ENCODE results near the gene TMSB10.

TMSB10 gene

GRCh38 chr2:84888401-84889276 lies 16.8 kb upstream of the TMSB10 start:
- TF ChIP-seq GATA2 (IDR thresholded peaks at IDR 0.05; ENCODE audit: low read depth, low read length): no peak
- TF ChIP-seq GATA3 (IDR thresholded peaks at IDR 0.05; ENCODE audit: low read depth, low read length): no peak

GRCh38 chr2:84889332-84889731 lies 16.1 kb upstream of the TMSB10 start:
- no peak for TF ChIP-seq GATA2 (IDR thresholded peaks at IDR 0.05; ENCODE audit: low read depth, low read length)
- TF ChIP-seq GATA3 (IDR thresholded peaks at IDR 0.05; ENCODE audit: low read depth, low read length): no peak

GRCh38 chr2:84891355-84892010 lies 14.0 kb upstream of the TMSB10 start:
- TF ChIP-seq GATA3 (IDR thresholded peaks at IDR 0.05; ENCODE audit: low read depth, low read length) (no peak), GATA2 (IDR thresholded peaks at IDR 0.05; ENCODE audit: low read depth, low read length) (no peak)

GRCh38 chr2:84894131-84894586 lies 11.3 kb upstream of the TMSB10 start:
- TF ChIP-seq GATA3 (IDR thresholded peaks at IDR 0.05; ENCODE audit: low read depth, low read length): no peak
- no peak for TF ChIP-seq GATA2 (IDR thresholded peaks at IDR 0.05; ENCODE audit: low read depth, low read length)

- TF ChIP-seq GATA2 (IDR thresholded peaks at IDR 0.05; ENCODE audit: low read depth, low read length) (no peak), GATA3 (IDR thresholded peaks at IDR 0.05; ENCODE audit: low read depth, low read length) (no peak)
Observed at GRCh38 chr2:84894758-84895520, 10.5 kb upstream of the TMSB10 start.

- TF ChIP-seq GATA2 (IDR thresholded peaks at IDR 0.05; ENCODE audit: low read depth, low read length) (no peak), GATA3 (IDR thresholded peaks at IDR 0.05; ENCODE audit: low read depth, low read length) (no peak)
Observed at GRCh38 chr2:84896567-84896966, 8.9 kb upstream of the TMSB10 start.

- TF ChIP-seq GATA3 (IDR thresholded peaks at IDR 0.05; ENCODE audit: low read depth, low read length) (no peak), GATA2 (IDR thresholded peaks at IDR 0.05; ENCODE audit: low read depth, low read length) (no peak)
Observed at GRCh38 chr2:84897773-84898172, 7.7 kb upstream of the TMSB10 start.

- no peak for TF ChIP-seq GATA2 (IDR thresholded peaks at IDR 0.05; ENCODE audit: low read depth, low read length)
- TF ChIP-seq GATA3 (IDR thresholded peaks at IDR 0.05; ENCODE audit: low read depth, low read length): no peak
Observed at GRCh38 chr2:84899304-84900204, 5.9 kb upstream of the TMSB10 start.

- TF ChIP-seq GATA3 (IDR thresholded peaks at IDR 0.05; ENCODE audit: low read depth, low read length): no peak
- no peak for TF ChIP-seq GATA2 (IDR thresholded peaks at IDR 0.05; ENCODE audit: low read depth, low read length)
Observed at GRCh38 chr2:84900971-84901370, 4.5 kb upstream of the TMSB10 start.

- no peak for TF ChIP-seq GATA3 (IDR thresholded peaks at IDR 0.05; ENCODE audit: low read depth, low read length)
- no peak for TF ChIP-seq GATA2 (IDR thresholded peaks at IDR 0.05; ENCODE audit: low read depth, low read length)
Observed at GRCh38 chr2:84901593-84902120, 3.8 kb upstream of the TMSB10 start.

- TF ChIP-seq GATA3 (IDR thresholded peaks at IDR 0.05; ENCODE audit: low read depth, low read length) (no peak), GATA2 (IDR thresholded peaks at IDR 0.05; ENCODE audit: low read depth, low read length) (no peak)
Observed at GRCh38 chr2:84902526-84902925, 2.9 kb upstream of the TMSB10 start.

GRCh38 chr2:84904151-84904550 lies 1.3 kb upstream of the TMSB10 start:
- TF ChIP-seq GATA3 (IDR thresholded peaks at IDR 0.05; ENCODE audit: low read depth, low read length) (no peak), GATA2 (IDR thresholded peaks at IDR 0.05; ENCODE audit: low read depth, low read length) (no peak)

- TF ChIP-seq GATA2 (IDR thresholded peaks at IDR 0.05; ENCODE audit: low read depth, low read length) (no peak), GATA3 (IDR thresholded peaks at IDR 0.05; ENCODE audit: low read depth, low read length) (no peak)
Observed at GRCh38 chr2:84904717-84905174, 710 bp upstream of the TMSB10 start.

Data from SH-SY5Y (cell line).